CD4-positive, alpha-beta memory T cell (primary cell): ENCODE results near the gene FSCN2. TPM values are rescaled to one million over a fixed set of nuclear protein-coding genes. Genes with fewer than 3 reads are reported as not detected.

ENCODE experiments used
- CTCF ChIA-PET: fragments of 350-600 bp; sonication (Branson Sonifier 250); formaldehyde crosslinking; loops from one replicate; lab custom pipeline; 2021; ENCODE audit warnings: inconsistent platforms; ENCODE audit not compliant: partially characterized antibody; lab: Charles Lee
- POLR2A ChIA-PET: fragments of 350-600 bp; sonication (Branson Sonifier 250); formaldehyde crosslinking; loops from one replicate; lab custom pipeline; 2021; ENCODE audit not compliant: partially characterized antibody; lab: Charles Lee
- DNase-seq, 5 donors: peaks; one replicate each; pipeline versions ENCODE4 v3.0.0 to v3.0.0-alpha.2; 2020 to 2022; ENCODE audit warnings: mixed read lengths in 1 of 5
- H3K27ac ChIP-seq: one replicate; pipeline ENCODE4 v1.7.0; 2013; ENCODE audit warnings: low read depth, low read length
- H3K27me3 ChIP-seq: 2 replicates; pipeline ENCODE4 v1.7.0; 2013; ENCODE audit warnings: mild to moderate bottlenecking, low read length, moderate library complexity; ENCODE audit not compliant: insufficient read depth
- H3K36me3 ChIP-seq: 2 replicates; pipeline ENCODE4 v1.7.0; 2013; ENCODE audit warnings: mild to moderate bottlenecking, low read length, moderate library complexity; ENCODE audit not compliant: insufficient read depth
- H3K4me1 ChIP-seq: 2 replicates; pipeline ENCODE4 v1.7.0; 2013; ENCODE audit warnings: mild to moderate bottlenecking, low read length, moderate library complexity; ENCODE audit not compliant: insufficient read depth
- H3K4me3 ChIP-seq, 2 donors: one replicate each; pipeline ENCODE4 v1.7.0; 2013; ENCODE audit warnings: low read length in 2 of 2, mild to moderate bottlenecking in 1 of 2
- H3K9me3 ChIP-seq, 2 donors: one replicate each; pipeline ENCODE4 v1.7.0; 2013; ENCODE audit warnings: low read length in 2 of 2, control low read depth in 1 of 2; ENCODE audit not compliant: control insufficient read depth in 1 of 2
- H3K27ac Mint-ChIP-seq, 7 donors: one replicate each; pipeline ENCODE4 v1.8.0; 2020 to 2021; ENCODE audit warnings: mixed read lengths in 7 of 7, mild to moderate bottlenecking in 6 of 7, inconsistent platforms in 3 of 7, moderate library complexity in 3 of 7
- H3K27me3 Mint-ChIP-seq, 2 donors: one replicate each; pipeline ENCODE4 v1.8.0; 2020 to 2021; ENCODE audit warnings: mixed read lengths in 2 of 2
- H3K36me3 Mint-ChIP-seq, 2 donors: one replicate each; pipeline ENCODE4 v1.8.0; 2020 to 2021; ENCODE audit warnings: mixed read lengths in 2 of 2, inconsistent platforms in 1 of 2, mild to moderate bottlenecking in 1 of 2
- H3K4me1 Mint-ChIP-seq, 4 donors: one replicate each; pipeline ENCODE4 v1.8.0; 2020 to 2021; ENCODE audit warnings: mixed read lengths in 4 of 4, mild to moderate bottlenecking in 1 of 4
- H3K4me3 Mint-ChIP-seq, 8 donors: one replicate each; pipeline ENCODE4 v1.8.0; 2020 to 2021; ENCODE audit warnings: mixed read lengths in 8 of 8, mild to moderate bottlenecking in 7 of 8, moderate library complexity in 6 of 8, inconsistent platforms in 3 of 8
- H3K9me3 Mint-ChIP-seq, 8 donors: one replicate each; pipeline ENCODE4 v1.8.0; 2020 to 2021; ENCODE audit warnings: mixed read lengths in 8 of 8, mild to moderate bottlenecking in 5 of 8, inconsistent platforms in 3 of 8, moderate library complexity in 1 of 8
- intact Hi-C: fragments of 100-400 bp; cut with micrococcal nuclease; formaldehyde crosslinking; loops from one replicate; pipeline ENCODE4 v1.15.1; 2023
- polyA plus RNA-seq, 2 donors: library from polyadenylated mRNA; unstranded; fragments of 300-500 nt; fragmentation: Illumina TruSeq; gene quantifications; one replicate each; pipeline ENCODE4 v1.2.3, GENCODE V29; 2021
- total RNA-seq, 2 experiments: library from RNA; stranded (reverse); gene quantifications; one replicate each; pipeline ENCODE4 v1.2.3, GENCODE V29; 2021

Gene FSCN2
- total and polyA plus RNA-seq, 4 experiments from 2014 or later, result 0.20 to 1.0 (median 0.75) TPM; not detected in 1

GRCh38 chr17:81564778-81565177, 36.6 kb downstream of the FSCN2 start:
- no peak for DNase-seq
- Histone ChIP-seq H3K4me1 (no peaks in the 10 kb centered on the region), H3K27me3 (no peaks in the 10 kb centered on the region), H3K9me3 (no peaks in the 10 kb centered on the region), H3K4me3 (no peak overlapping the region), H3K27ac (no peak overlapping the region), H3K36me3 (peaks cover 68% of the 10 kb centered on the region)
- Mint-ChIP-seq H3K4me1 (peaks cover 0 to 2% (median 0%) of the 10 kb centered on the region in 4 donors), H3K36me3 (peaks cover 31 to 75% of the 10 kb centered on the region in 2 donors), H3K4me3 (no peak overlapping the region), H3K27me3 (no peaks in the 10 kb centered on the region), H3K9me3 (no peaks in the 10 kb centered on the region), H3K27ac (no peak overlapping the region)
- intact Hi-C loops, result no loop called here
- CTCF ChIA-PET, result interaction anchor here (1.7 kb wide), 1 partner anchor 37 kb away, joined by 4 read pairs; no protein-coding TSS in a partner anchor
- POLR2A ChIA-PET, result no interaction called here

GRCh38 chr17:81565231-81565630, 37.1 kb downstream of the FSCN2 start:
- Histone ChIP-seq H3K4me1 (no peaks in the 10 kb centered on the region), H3K27me3 (no peaks in the 10 kb centered on the region), H3K27ac (no peak overlapping the region), H3K4me3 (no peak overlapping the region), H3K9me3 (no peaks in the 10 kb centered on the region), H3K36me3 (peaks cover 72% of the 10 kb centered on the region)
- ChIA-PET POLR2A (no interaction called here), CTCF (no interaction called here)
- Mint-ChIP-seq H3K27me3 (no peaks in the 10 kb centered on the region), H3K4me3 (no peak overlapping the region), H3K9me3 (no peaks in the 10 kb centered on the region), H3K4me1 (peaks cover 0 to 2% (median 0%) of the 10 kb centered on the region in 4 donors), H3K36me3 (peaks cover 31 to 79% of the 10 kb centered on the region in 2 donors), H3K27ac (no peak overlapping the region)
- no peak for DNase-seq
- intact Hi-C loops, result no loop called here

GRCh38 chr17:81566461-81567126, 38.4 kb downstream of the FSCN2 start:
- H3K36me3 Mint-ChIP-seq, result peaks cover 31 to 79% of the 10 kb centered on the region in 2 donors
- Histone ChIP-seq H3K4me1 (no peaks in the 10 kb centered on the region), H3K27me3 (no peaks in the 10 kb centered on the region), H3K9me3 (no peaks in the 10 kb centered on the region), H3K36me3 (peaks cover 79% of the 10 kb centered on the region), H3K27ac (no peak overlapping the region), H3K4me3 (no peak overlapping the region)
- H3K4me3 Mint-ChIP-seq, result no peak overlapping the region
- no peak for DNase-seq
- H3K4me1 Mint-ChIP-seq, result peaks cover 0 to 2% (median 0%) of the 10 kb centered on the region in 4 donors
- no peaks in the 10 kb centered on the region for H3K9me3 Mint-ChIP-seq
- no peaks in the 10 kb centered on the region for H3K27me3 Mint-ChIP-seq
- POLR2A ChIA-PET, result interaction anchor here (1.3 to 1.4 kb wide), 2 partner anchors 14 to 51 kb away, joined by 4 to 6 read pairs; partner anchors contain the start of gene FAAP100
- intact Hi-C loops, result no loop called here
- H3K27ac Mint-ChIP-seq, result peak overlapping the region in 3 of 7 donors; percentile 13 to 70 (median 63)
- CTCF ChIA-PET, result interaction anchor here (0.9 kb wide), 1 partner anchor 34 kb away, joined by 3 read pairs; no protein-coding TSS in a partner anchor

GRCh38 chr17:81567191-81567590, 39.0 kb downstream of the FSCN2 start:
- no peak for DNase-seq
- no peaks in the 10 kb centered on the region for H3K27me3 ChIP-seq
- Mint-ChIP-seq H3K27ac (no peak overlapping the region), H3K4me1 (peaks cover 0 to 2% (median 0%) of the 10 kb centered on the region in 4 donors), H3K27me3 (no peaks in the 10 kb centered on the region), H3K9me3 (no peaks in the 10 kb centered on the region), H3K36me3 (peaks cover 31 to 75% of the 10 kb centered on the region in 2 donors), H3K4me3 (no peak overlapping the region)
- no peak overlapping the region for H3K4me3 ChIP-seq
- POLR2A ChIA-PET, result interaction anchor here (1.3 to 1.4 kb wide), 2 partner anchors 15 to 51 kb away, joined by 4 to 6 read pairs; partner anchors contain the start of gene FAAP100
- intact Hi-C loops, result no loop called here
- H3K27ac ChIP-seq, result no peak overlapping the region
- H3K4me1 ChIP-seq, result no peaks in the 10 kb centered on the region
- CTCF ChIA-PET, result interaction anchor here (0.9 kb wide), 1 partner anchor 33 kb away, joined by 3 read pairs; no protein-coding TSS in a partner anchor
- peaks cover 79% of the 10 kb centered on the region for H3K36me3 ChIP-seq
- no peaks in the 10 kb centered on the region for H3K9me3 ChIP-seq

- Histone ChIP-seq H3K36me3 (peaks cover 77% of the 10 kb centered on the region), H3K27me3 (no peaks in the 10 kb centered on the region), H3K4me3 (no peak overlapping the region), H3K27ac (no peak overlapping the region), H3K9me3 (no peaks in the 10 kb centered on the region), H3K4me1 (no peaks in the 10 kb centered on the region)
- Mint-ChIP-seq H3K27me3 (no peaks in the 10 kb centered on the region), H3K9me3 (no peaks in the 10 kb centered on the region), H3K4me1 (peaks cover 0 to 2% (median 0%) of the 10 kb centered on the region in 4 donors), H3K27ac (peak overlapping the region in 1 of 7 donors; percentile 6), H3K4me3 (no peak overlapping the region), H3K36me3 (peaks cover 31 to 76% of the 10 kb centered on the region in 2 donors)
- CTCF ChIA-PET, result no interaction called here
- DNase-seq, result no peak
- POLR2A ChIA-PET, result interaction anchor here (1.7 kb wide), 1 partner anchor 16 kb away, joined by 4 read pairs; the partner anchor contains the start of gene FAAP100
- intact Hi-C loops, result no loop called here
Measured at GRCh38 chr17:81568416-81568815, 40.2 kb downstream of the FSCN2 start.

GRCh38 chr17:81569986-81570514, 41.9 kb downstream of the FSCN2 start:
- no peaks in the 10 kb centered on the region for H3K27me3 ChIP-seq
- ChIA-PET CTCF (interaction anchor here (1.0 kb wide), 1 partner anchor 31 kb away, joined by 4 read pairs; no protein-coding TSS in a partner anchor), POLR2A (interaction anchor here (1.7 kb wide), 1 partner anchor 18 kb away, joined by 4 read pairs; the partner anchor contains the start of gene FAAP100)
- H3K4me3 Mint-ChIP-seq, result no peak overlapping the region
- H3K36me3 ChIP-seq, result peaks cover 76% of the 10 kb centered on the region
- peaks cover 34 to 73% of the 10 kb centered on the region in 2 donors for H3K36me3 Mint-ChIP-seq
- H3K27me3 Mint-ChIP-seq, result no peaks in the 10 kb centered on the region
- intact Hi-C loops, result no loop called here
- no peaks in the 10 kb centered on the region for H3K9me3 Mint-ChIP-seq
- H3K27ac ChIP-seq, result no peak overlapping the region
- DNase-seq, result no peak
- H3K27ac Mint-ChIP-seq, result no peak overlapping the region
- no peaks in the 10 kb centered on the region for H3K4me1 ChIP-seq
- H3K4me1 Mint-ChIP-seq, result peaks cover 0 to 2% (median 0%) of the 10 kb centered on the region in 4 donors
- no peaks in the 10 kb centered on the region for H3K9me3 ChIP-seq
- no peak overlapping the region for H3K4me3 ChIP-seq

GRCh38 chr17:81570964-81571363, 42.8 kb downstream of the FSCN2 start:
- H3K9me3 ChIP-seq, result no peaks in the 10 kb centered on the region
- H3K27me3 ChIP-seq, result no peaks in the 10 kb centered on the region
- H3K9me3 Mint-ChIP-seq, result no peaks in the 10 kb centered on the region
- H3K27me3 Mint-ChIP-seq, result no peaks in the 10 kb centered on the region
- no peak overlapping the region for H3K27ac ChIP-seq
- peaks cover 0 to 3% (median 0%) of the 10 kb centered on the region in 4 donors for H3K4me1 Mint-ChIP-seq
- intact Hi-C loops, result no loop called here
- H3K27ac Mint-ChIP-seq, result no peak overlapping the region
- no peak overlapping the region for H3K4me3 Mint-ChIP-seq
- no peak overlapping the region for H3K4me3 ChIP-seq
- ChIA-PET CTCF (interaction anchor here (1.0 kb wide), 1 partner anchor 30 kb away, joined by 4 read pairs; no protein-coding TSS in a partner anchor), POLR2A (interaction anchor here (0.6 to 1.1 kb wide), 2 partner anchors 48 to 285 kb away, joined by 3 to 5 read pairs; no protein-coding TSS in a partner anchor)
- H3K4me1 ChIP-seq, result no peaks in the 10 kb centered on the region
- no peak for DNase-seq
- H3K36me3 Mint-ChIP-seq, result peaks cover 30 to 70% of the 10 kb centered on the region in 2 donors
- peaks cover 67% of the 10 kb centered on the region for H3K36me3 ChIP-seq
